Stimulated activated CD4-positive, alpha-beta T cell treated with anti-CD3 and anti-CD28 coated beads, Interleukin-2, amount 100 ng/mL, for 48 hours (primary cell): Measurements from ENCODE around the gene ZG16B.

Source experiments
- DNase-seq, 2 donors: peaks; one replicate each; pipeline ENCODE4 v3.0.0-alpha.2; 2020

The ZG16B gene

GRCh38 chr16:2808181-2808580, 21.9 kb upstream of the ZG16B start:
- DNase-seq = no peak

- DNase-seq = no peak
These were observed 20.8 kb upstream of the ZG16B start for GRCh38 chr16:2809149-2809760.

DNA sequence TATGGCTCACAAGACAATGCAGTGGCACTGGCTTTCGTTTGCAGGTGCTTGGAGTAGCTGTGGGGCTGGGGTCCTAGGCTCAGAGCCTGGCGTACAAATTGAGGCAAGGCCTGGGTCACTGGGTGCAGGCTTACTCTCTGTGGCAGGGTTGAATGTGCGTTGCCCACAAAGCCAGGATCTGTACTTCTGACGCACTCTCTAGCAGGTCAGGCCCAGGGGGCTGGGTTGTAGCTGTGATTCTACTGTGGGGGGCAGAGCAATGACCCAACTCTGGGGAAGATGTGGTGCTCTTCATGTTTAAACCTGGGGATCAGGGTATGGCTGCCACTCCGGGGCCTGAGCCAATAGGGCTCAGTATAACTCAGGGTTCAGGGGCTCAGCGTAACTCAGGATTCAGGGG, 19.5 kb upstream of the ZG16B start:
- no peak for DNase-seq

DNA sequence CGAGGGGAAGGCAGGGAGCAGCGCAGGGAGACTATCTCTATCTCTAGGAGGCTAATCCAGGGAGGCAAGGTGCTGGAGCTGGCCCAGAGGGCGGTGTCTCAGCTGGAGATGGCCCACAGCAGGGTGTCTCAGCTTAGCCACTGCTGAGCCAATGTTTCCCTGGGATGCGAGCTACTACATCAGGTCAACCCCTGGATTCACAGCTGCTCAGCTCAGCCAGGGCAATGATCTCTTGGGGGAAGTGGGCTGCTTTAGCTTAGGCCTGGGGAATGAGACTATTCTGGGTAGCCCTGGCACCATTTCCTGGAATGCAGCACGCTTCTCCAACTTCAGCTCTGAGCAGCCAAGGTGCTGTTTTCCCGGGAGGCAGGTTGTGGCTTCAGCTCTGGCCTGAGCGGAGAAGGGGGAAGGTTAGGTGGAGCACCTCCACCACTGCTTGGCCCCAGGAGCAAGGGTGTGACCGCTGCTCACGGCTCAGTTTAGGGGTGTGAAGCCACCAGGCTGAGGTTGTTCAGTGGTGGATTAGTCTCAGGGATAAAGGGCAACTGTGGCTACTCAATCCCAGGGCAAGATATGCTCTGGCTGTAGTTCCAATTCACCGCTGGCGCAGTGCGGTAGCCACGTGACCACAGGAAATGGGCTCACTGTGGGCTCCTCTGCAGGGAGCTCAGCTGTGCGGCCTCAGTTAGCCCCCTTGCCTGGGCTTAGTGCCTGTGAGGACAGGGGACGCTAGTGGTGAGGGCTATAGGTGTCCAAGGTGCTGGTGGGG, 18.2 kb upstream of the ZG16B start:
- no peak for DNase-seq

- no peak for DNase-seq
These were observed 16.3 kb upstream of the ZG16B start for GRCh38 chr16:2813771-2814221.

DNA sequence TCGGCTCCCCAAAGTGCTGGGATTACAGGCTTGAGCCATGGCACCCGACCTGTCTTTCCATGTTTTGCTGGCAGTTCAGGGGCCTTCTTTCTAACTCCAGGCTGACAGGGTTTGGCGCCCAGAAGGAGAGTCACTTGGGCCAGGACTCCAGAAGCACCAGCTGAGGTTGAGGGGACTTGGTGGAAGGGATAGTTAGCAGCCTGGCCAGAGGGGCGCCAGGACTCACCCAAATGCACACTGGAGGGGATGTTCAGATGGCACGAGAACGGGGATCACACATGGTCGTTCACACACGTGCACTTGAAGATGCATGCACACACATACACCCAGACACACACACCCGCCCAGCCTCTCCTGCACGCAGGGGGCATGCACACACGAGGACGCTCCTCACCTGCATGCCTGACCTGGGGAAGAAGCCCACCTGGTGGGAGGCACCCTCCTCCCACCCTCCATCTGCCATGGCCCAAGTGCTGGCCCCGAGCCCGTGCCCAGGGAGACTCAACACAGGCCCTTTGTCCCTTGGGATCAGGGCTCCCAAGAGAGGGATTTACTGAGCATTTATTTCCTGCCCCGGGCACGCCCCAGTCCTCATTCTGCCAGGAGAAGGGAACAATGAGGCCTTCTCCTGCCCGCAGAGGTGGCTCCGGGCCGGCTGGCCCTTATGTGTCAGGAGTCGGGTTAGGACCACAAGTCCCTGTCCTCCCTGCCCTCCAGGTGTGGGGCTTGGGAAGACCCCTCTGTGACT, 15.4 kb upstream of the ZG16B start:
- no peak for DNase-seq

DNA sequence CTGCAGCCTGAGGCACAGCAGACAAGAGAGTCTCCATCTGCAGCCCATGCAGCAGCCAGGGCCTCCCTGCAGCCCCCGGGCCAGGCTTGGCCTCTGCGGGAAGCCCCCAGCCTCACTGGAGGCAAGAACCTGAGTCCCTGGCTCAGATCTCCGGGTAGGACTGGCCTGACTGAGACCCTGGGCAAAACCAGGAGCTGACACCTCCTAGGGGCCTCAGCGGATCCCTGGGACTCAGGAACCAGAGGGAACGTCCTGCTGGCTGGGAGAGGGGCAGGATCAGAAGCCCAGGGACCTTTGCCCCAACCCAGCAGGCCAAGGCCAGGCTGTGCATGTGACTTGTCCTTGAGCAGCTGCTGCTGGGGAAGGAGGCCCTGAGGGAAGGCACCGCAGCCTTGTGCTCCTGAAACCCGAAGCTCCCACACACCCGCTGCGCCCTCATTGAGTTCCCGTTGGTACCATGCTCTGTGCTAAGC, 14.8 kb upstream of the ZG16B start:
- no peak for DNase-seq

DNA sequence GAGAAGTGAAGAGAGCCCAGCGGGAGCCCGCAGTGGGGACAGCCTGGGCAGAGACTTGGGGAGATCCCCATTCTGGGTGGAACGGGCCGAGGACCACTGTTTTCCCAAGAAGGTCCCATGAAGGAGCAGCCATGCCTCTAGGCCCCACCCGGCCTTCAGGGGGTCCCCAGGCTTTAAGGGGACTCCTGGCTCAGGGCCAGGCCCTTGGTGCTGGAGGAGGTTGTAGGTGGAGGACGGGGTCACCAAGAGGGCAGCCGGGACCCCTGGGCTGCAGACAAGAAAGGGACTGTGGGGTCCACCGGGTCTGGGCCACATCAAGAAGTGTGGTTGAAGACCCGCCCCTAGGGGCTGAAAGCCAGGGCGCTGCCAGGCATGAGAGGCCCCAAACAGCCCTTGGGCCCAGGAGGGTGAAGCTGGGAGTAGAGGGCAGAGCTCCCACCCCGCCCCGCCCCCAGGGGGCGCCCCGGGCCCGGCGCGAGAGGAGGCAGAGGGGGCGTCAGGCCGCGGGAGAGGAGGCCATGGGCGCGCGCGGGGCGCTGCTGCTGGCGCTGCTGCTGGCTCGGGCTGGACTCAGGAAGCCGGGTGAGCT, 13.3 kb upstream of the ZG16B start, which contains the start of gene PRSS21:
Gene PRSS21, plus strand, starts transcription at position 487 of the 589 bp plus-strand sequence. Its CDS starts 32 bp downstream, at position 519.
- peak; percentile 15 to 40 for DNase-seq

DNA sequence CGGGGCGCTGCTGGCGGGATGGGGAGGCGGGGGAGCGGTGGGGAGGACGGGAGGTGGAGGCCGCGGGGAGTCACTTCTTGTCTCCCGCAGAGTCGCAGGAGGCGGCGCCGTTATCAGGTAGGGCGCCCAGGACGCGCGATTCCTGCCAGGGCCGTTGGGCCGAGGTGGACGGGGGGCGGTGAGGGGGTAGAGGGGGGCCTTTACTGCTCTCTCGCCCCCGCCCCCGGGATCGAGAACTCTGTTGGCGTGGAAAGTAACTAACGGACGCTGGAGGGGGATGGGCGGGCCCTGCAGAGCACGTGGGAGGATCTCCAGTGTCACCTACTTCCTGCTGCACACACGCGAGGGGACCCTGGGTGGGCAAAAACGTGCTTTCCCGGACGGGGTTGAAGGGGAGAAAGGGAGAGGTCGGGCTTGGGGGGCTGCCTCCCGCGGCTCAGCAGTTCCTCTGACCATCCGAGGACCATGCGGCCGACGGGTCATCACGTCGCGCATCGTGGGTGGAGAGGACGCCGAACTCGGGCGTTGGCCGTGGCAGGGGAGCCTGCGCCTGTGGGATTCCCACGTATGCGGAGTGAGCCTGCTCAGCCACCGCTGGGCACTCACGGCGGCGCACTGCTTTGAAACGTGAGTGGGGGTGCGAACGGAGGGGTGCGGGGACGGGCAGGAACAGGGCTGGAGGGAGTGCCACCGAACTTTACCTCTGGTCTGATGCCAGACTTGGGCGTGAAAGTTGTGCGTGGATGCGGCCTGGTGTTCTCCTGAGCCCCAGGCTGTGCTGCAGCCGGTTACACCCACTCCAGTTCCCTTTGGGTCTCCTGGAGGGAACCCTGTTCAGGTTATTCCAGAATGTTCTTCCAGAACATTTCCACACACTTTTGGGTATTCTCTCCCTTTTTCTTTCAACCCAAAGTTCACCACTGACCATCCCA, 12.5 kb upstream of the ZG16B start:
- DNase-seq = no peak

DNA sequence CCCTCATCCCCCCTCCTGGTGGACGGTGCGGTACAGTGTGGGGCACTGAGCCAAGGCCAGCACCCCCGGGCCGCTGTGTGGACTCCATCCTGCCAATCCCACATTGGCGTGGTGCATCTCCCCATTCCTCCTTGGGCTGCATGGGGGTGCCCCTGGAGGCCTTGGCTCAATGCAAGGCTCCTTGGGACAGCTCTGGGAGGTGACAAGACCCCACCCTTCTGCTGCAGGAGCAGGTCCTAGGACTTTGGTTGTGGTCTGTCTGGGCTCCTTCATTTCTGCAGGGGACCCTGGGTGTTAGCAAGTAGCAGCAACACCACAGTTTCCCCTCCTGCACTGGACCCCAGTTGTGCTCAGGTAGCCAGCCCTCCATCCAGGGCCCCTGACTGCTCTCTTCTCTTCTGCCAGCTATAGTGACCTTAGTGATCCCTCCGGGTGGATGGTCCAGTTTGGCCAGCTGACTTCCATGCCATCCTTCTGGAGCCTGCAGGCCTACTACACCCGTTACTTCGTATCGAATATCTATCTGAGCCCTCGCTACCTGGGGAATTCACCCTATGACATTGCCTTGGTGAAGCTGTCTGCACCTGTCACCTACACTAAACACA, 11.7 kb upstream of the ZG16B start:
- DNase-seq = no peak

GRCh38 chr16:2819179-2819938, 10.7 kb upstream of the ZG16B start:
- no peak for DNase-seq

DNA sequence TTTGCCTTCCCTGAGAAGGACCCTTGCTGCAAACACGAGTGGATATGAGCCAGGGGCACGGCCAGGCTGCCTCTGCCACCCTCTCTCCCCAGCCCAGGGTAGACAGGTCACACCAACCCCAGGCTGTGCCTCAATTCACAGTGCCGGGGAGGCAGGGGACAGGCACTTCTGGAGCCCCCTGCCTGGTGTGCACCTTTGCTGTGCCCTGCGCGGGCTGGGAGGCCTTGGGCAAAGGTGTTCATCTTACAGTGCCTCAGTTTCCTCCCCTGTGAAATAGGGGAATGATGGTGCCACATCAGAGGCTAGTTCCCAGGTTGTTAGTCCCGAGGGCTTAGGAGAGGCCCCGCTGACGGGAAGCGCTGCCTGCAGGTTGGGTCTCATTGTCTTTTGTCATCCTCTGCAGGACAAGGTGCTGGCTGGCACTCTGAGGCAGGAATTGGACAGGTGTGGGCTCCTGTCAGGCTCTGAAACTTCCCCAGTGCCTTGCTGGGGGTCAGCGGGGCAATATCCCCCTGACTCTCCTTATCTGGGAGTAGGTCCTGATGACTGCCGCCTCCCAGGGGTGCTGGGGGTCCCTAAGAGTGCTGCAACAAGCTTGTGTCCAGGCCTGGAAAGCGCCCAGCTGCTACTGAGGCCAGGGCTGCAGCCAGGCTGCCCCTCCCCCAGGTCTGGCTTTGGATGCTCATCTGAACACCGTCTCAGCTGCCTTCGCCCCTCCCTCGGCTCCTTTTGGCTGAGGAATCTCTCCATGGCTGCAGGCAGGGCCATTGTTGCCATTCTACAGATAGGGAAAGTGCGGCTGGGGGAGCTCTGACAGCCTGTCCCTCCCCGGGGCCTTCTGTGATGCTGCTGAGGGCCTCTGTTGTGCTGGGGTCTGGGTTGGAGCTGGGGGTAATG, 9.9 kb upstream of the ZG16B start:
- DNase-seq = no peak

DNA sequence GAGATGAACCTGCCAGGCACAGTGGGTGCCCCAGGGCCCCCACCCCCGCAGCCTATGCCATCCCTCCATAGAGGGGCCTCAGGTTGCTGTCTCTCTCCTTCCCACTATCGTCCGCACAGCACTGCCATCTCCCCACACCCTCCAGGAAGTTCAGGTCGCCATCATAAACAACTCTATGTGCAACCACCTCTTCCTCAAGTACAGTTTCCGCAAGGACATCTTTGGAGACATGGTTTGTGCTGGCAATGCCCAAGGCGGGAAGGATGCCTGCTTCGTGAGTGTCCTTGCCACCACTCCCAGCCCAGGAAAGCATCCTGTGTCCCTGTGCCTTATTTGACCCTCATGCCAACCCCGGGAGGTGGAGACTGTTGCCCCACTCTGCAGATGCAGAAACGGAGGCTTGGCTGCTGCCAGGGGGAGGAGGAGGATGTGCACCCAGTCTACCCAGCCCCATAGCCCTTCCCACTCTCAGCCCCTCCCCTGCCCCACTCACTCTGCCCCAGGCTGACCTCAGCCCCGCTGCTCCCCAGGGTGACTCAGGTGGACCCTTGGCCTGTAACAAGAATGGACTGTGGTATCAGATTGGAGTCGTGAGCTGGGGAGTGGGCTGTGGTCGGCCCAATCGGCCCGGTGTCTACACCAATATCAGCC, 9.1 kb upstream of the ZG16B start:
- no peak for DNase-seq

- no peak for DNase-seq
These were observed 8.5 kb upstream of the ZG16B start for GRCh38 chr16:2821487-2822157.

GRCh38 chr16:2822158-2822495, 8.0 kb upstream of the ZG16B start:
- no peak for DNase-seq

DNA sequence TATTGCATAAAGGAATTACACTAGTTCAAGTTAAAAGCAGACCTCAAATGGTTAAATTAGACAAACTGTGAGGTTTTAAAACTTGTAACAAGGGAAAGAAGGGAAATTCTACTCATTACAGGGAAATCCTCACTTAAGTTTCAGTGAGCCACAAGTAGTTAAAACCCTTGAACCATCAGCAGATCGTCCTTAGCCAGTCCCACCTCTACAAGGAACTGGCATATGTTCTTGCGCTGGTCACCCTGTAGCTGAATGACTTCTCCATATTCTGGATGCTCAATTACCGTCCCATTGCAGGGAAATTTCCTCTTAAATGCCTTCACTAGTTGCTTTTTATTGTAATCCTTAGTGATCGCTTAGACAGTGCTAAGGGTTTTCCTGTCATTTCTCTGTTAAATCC, 7.6 kb upstream of the ZG16B start:
- DNase-seq = no peak

- no peak for DNase-seq
These were observed 5.5 kb upstream of the ZG16B start for GRCh38 chr16:2824626-2825025.

GRCh38 chr16:2825049-2825742, 4.9 kb upstream of the ZG16B start:
- DNase-seq = no peak
